Measurements from ENCODE around the gene CDC34. TPM values are rescaled to one million over a fixed set of nuclear protein-coding genes. Genes with fewer than 3 reads are reported as not detected.

CDC34 gene
- total RNA-seq, 2 donors from 2014 or later = 77.0 to 101 TPM

DNA sequence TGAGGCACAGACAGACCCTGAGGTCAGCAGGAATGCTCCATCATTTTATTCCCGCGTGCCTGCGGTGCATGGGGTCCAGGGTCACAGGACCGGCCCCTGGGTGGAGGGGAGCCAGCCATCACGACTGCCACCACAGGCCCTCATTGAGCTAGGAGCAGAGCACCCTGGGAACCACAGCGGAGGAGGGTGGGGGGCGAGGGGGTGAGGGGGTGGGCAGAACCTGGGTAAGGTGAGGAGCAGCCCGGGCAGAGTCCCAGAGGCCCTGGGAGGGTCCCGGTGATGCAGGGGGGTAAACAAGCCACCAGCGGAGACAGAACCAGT, 36.5 kb upstream of the CDC34 start:
- peaks cover 21% of the 10 kb centered on the region for H3K4me1 ChIP-seq
- TF ChIP-seq, protein P1, sequence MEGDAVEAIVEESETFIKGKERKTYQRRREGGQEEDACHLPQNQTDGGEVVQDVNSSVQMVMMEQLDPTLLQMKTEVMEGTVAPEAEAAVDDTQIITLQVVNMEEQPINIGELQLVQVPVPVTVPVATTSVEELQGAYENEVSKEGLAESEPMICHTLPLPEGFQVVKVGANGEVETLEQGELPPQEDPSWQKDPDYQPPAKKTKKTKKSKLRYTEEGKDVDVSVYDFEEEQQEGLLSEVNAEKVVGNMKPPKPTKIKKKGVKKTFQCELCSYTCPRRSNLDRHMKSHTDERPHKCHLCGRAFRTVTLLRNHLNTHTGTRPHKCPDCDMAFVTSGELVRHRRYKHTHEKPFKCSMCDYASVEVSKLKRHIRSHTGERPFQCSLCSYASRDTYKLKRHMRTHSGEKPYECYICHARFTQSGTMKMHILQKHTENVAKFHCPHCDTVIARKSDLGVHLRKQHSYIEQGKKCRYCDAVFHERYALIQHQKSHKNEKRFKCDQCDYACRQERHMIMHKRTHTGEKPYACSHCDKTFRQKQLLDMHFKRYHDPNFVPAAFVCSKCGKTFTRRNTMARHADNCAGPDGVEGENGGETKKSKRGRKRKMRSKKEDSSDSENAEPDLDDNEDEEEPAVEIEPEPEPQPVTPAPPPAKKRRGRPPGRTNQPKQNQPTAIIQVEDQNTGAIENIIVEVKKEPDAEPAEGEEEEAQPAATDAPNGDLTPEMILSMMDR (IDR thresholded peaks at IDR 0.05) = no peak
- no peak for TF ChIP-seq POLR2A (IDR thresholded peaks at IDR 0.05)
- ATAC-seq (no peak), DNase-seq (no peak)
- H3K27me3 ChIP-seq = peaks cover 5 to 32% of the 10 kb centered on the region in 2 donors
- no peak overlapping the region for H3K4me3 ChIP-seq
- H3K36me3 ChIP-seq (replicated peaks in 1 of 2; ENCODE audit: insufficient read depth in 1 of 2, low read depth in 2 of 2) = no peaks in the 10 kb centered on the region
- no peak overlapping the region for H3K27ac ChIP-seq
- no peaks in the 10 kb centered on the region for H3K9me3 ChIP-seq
- 18 to 51% methylated on average over 5 to 6 of the region's 10 CpGs for WGBS, 2 donors
- intact Hi-C loops (cut with DNase I) = no loop called here

DNA sequence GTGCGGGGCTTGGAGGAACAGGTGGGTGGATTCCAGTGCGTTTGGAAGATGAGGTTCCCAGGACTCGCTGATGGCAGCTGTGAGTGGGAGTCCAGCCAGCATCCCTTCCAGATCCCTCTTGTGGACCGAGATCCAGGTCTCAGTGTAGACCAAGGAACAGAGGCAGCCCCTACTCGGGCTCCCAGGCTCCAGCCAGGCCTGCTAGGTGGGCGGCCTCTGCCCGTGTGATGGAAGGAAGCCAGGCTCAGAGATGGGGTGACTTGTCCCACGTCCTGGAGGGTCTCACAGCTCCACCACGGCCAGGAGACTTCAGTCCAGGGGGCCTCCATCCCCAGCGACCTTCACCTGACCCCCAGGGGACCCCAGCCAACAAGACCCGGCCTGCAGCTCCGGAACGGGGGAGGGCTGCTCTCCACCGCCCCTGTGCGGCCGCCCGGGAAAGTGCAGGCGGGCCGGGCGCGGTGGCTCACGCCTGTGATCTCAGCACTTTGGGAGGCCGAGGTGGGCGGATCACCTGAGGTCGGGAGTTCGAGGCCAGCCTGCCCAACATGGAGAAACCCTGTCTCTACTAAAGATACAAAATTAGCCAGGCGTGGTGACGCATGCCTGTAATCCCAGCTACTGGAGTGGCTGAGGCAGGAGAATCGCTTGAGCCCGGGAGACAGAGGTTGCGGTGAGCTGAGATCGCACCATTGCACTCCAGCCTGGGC, 36.0 kb upstream of the CDC34 start:
- TF ChIP-seq, protein P1 (IDR thresholded peaks at IDR 0.05) = peak in 6 of 7 experiments; percentile 46 to 66 (median 54)
- no peak for TF ChIP-seq POLR2A (IDR thresholded peaks at IDR 0.05)
- 13 to 38% methylated on average over 13 to 32 of the region's 32 CpGs for WGBS, 2 donors
- Histone ChIP-seq H3K27ac (no peak overlapping the region), H3K36me3 (replicated peaks in 1 of 2; ENCODE audit: insufficient read depth in 1 of 2, low read depth in 2 of 2) (no peaks in the 10 kb centered on the region), H3K4me3 (no peak overlapping the region), H3K4me1 (peaks cover 21% of the 10 kb centered on the region), H3K27me3 (peaks cover 5 to 32% of the 10 kb centered on the region in 2 donors), H3K9me3 (no peaks in the 10 kb centered on the region)
- no peak for DNase-seq
- intact Hi-C loops (cut with DNase I) = no loop called here
- peak; percentile 34 for ATAC-seq

DNA sequence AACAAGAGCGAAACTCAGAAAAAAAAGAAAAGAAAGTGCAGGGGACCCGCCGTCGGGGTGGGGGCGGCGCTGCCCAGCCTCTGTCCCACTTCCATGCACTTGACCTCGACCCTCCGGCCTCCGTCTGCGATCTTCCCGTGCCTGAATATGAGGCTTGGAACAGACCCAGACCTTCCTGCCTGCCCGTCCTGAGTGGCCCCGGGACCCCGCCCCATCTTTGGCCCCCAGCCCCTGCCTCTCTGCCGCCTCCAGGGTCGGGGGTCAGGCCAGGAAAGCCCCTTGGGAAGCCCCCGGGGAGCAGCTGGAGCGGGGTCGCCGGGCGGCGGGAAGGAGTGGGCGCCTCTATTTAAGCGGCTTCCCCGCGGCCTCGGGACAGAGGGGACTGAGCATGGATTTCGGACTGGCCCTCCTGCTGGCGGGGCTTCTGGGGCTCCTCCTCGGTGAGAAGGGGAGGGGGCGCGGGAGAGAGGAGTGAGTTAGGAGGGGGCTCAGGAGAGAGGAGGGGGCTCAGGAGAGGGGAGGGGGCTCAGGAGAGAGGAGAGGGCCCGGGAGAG, 35.4 kb upstream of the CDC34 start, which contains the start of gene MADCAM1:
Gene MADCAM1, plus strand, starts transcription at position 375 of the 554 bp plus-strand sequence. Its CDS starts 14 bp downstream, at position 389.
- DNase-seq = no peak
- intact Hi-C loops (cut with DNase I) = no loop called here
- peaks cover 5 to 32% of the 10 kb centered on the region in 2 donors for H3K27me3 ChIP-seq

DNA sequence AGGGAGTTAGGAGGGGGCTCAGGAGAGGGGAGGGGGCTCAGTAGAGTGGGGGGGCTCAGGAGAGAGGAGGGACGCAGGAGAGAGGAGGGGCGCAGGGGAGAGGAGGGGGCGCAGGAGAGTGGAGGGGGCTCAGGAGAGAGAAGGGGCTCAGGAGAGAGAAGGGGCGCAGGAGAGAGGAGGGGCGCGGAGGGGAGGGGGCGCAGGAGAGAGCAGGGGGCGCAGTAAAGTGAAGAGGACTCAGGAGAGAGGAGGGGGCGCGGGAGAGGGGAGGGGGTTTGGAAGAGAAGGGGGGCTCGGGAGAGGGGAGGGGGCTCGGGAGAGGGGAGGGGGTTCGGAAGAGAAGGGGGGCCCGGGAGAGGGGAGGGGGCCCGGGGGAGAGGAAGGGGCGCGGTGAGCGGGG, 34.6 kb upstream of the CDC34 start:
- Histone ChIP-seq H3K27me3 (peaks cover 5 to 32% of the 10 kb centered on the region in 2 donors), H3K27ac (no peak overlapping the region), H3K36me3 (replicated peaks in 1 of 2; ENCODE audit: insufficient read depth in 1 of 2, low read depth in 2 of 2) (no peaks in the 10 kb centered on the region), H3K4me3 (no peak overlapping the region), H3K9me3 (no peaks in the 10 kb centered on the region), H3K4me1 (peaks cover 21% of the 10 kb centered on the region)
- DNase-seq = no peak
- ATAC-seq = no peak
- intact Hi-C loops (cut with DNase I) = no loop called here
- 0 to 7% methylated on average over 1 to 11 of the region's 18 CpGs for WGBS, 2 donors
- TF ChIP-seq, protein P1 (IDR thresholded peaks at IDR 0.05) = no peak
- no peak for TF ChIP-seq POLR2A (IDR thresholded peaks at IDR 0.05)

More for the DNA sequence above, 35.4 kb upstream of the CDC34 start, which contains the start of gene MADCAM1:
- 8 to 10% methylated on average over 12 to 25 of the region's 33 CpGs for WGBS, 2 donors
- H3K27ac ChIP-seq = no peak within 1 kb of the TSS
- H3K36me3 ChIP-seq (replicated peaks in 1 of 2; ENCODE audit: insufficient read depth in 1 of 2, low read depth in 2 of 2) = no peaks in the 10 kb centered on the region
- no peaks in the 10 kb centered on the region for H3K9me3 ChIP-seq
- no peak for TF ChIP-seq POLR2A (IDR thresholded peaks at IDR 0.05)
- TF ChIP-seq, protein P1 (IDR thresholded peaks at IDR 0.05) = no peak
- ATAC-seq = no peak
- H3K4me1 ChIP-seq = peaks cover 21% of the 10 kb centered on the region
- H3K4me3 ChIP-seq = no peak within 1 kb of the TSS
